DOHH2 (cell line): ENCODE measurements around the gene ZFYVE19.

ENCODE experiments used
- H3F3A ChIP-seq: fragments of 200-600 bp; sonication (generic), shearing (Covaris generic); 2 replicates; pipeline ENCODE4 v1.6.0; 2016; ENCODE audit warnings: antibody characterized with exemption, mild to moderate bottlenecking; ENCODE audit not compliant: control insufficient read depth, insufficient read depth
- H3K27ac ChIP-seq: fragments of 200-600 bp; sonication (generic); 2 replicates; pipeline ENCODE4 v1.5.1; 2014; ENCODE audit warnings: low read depth, mild to moderate bottlenecking, low read length, moderate library complexity
- H3K27me3 ChIP-seq: fragments of 200-600 bp; sonication (generic); 2 replicates; pipeline ENCODE4 v1.6.1; 2014; ENCODE audit warnings: mild to moderate bottlenecking, low read length, mixed read lengths; ENCODE audit not compliant: control insufficient read depth
- H3K36me3 ChIP-seq: fragments of 200-600 bp; sonication (generic); 2 replicates; pipeline ENCODE4 v1.6.1; 2014; ENCODE audit warnings: mild to moderate bottlenecking, low read length, moderate library complexity, mixed read lengths; ENCODE audit not compliant: control insufficient read depth
- H3K4me1 ChIP-seq: fragments of 200-600 bp; sonication (generic); 2 replicates; pipeline ENCODE4 v1.6.1; 2014; ENCODE audit warnings: mild to moderate bottlenecking, low read length, mixed read lengths; ENCODE audit not compliant: control insufficient read depth
- H3K4me2 ChIP-seq: fragments of 200-600 bp; sonication (generic); 2 replicates; pipeline ENCODE4 v1.6.0; 2014; ENCODE audit warnings: mild to moderate bottlenecking, low read length, moderate library complexity
- H3K4me3 ChIP-seq: fragments of 200-600 bp; sonication (generic); 2 replicates; pipeline ENCODE4 v1.5.1; 2014; ENCODE audit warnings: mild to moderate bottlenecking, low read length, mixed read lengths
- H3K79me2 ChIP-seq: fragments of 200-600 bp; sonication (generic); 2 replicates; pipeline ENCODE4 v1.6.1; 2014; ENCODE audit warnings: mild to moderate bottlenecking, low read length, mixed read lengths; ENCODE audit not compliant: control insufficient read depth
- H3K9me2 ChIP-seq: fragments of 200-600 bp; sonication (generic); replicated peaks from 2 replicates; pipeline ENCODE4 v1.6.1; 2014; ENCODE audit warnings: mild to moderate bottlenecking, low read length, mixed read lengths; ENCODE audit not compliant: control insufficient read depth
- H3K9me3 ChIP-seq: fragments of 200-600 bp; sonication (generic); 2 replicates; pipeline ENCODE4 v1.6.1; 2014; ENCODE audit warnings: antibody characterized with exemption, low read length, mixed read lengths; ENCODE audit not compliant: control insufficient read depth, insufficient read depth
- H4K20me1 ChIP-seq: fragments of 200-600 bp; sonication (generic); 2 replicates; pipeline ENCODE4 v1.6.0; 2014; ENCODE audit warnings: low read depth, mild to moderate bottlenecking, antibody characterized with exemption, low read length, moderate library complexity; ENCODE audit not compliant: control insufficient read depth, insufficient read depth
- EZH2phosphoT487 ChIP-seq: fragments of 200-600 bp; sonication (generic); IDR thresholded peaks from 2 replicates; pipeline ENCODE4 v1.6.1; 2017; ENCODE audit warnings: borderline replicate concordance, mild to moderate bottlenecking, antibody characterized with exemption, low read length, moderate library complexity, mixed read lengths
- TF ChIP-seq, protein P1 (sequence below): fragments of 200-600 bp; sonication (generic); IDR thresholded peaks from one replicate; pipeline ENCODE4 v1.5.1; 2014; ENCODE audit warnings: antibody characterized with exemption, mild to moderate bottlenecking, low read depth, low read length; ENCODE audit not compliant: poor library complexity, severe bottlenecking

Gene ZFYVE19

DNA sequence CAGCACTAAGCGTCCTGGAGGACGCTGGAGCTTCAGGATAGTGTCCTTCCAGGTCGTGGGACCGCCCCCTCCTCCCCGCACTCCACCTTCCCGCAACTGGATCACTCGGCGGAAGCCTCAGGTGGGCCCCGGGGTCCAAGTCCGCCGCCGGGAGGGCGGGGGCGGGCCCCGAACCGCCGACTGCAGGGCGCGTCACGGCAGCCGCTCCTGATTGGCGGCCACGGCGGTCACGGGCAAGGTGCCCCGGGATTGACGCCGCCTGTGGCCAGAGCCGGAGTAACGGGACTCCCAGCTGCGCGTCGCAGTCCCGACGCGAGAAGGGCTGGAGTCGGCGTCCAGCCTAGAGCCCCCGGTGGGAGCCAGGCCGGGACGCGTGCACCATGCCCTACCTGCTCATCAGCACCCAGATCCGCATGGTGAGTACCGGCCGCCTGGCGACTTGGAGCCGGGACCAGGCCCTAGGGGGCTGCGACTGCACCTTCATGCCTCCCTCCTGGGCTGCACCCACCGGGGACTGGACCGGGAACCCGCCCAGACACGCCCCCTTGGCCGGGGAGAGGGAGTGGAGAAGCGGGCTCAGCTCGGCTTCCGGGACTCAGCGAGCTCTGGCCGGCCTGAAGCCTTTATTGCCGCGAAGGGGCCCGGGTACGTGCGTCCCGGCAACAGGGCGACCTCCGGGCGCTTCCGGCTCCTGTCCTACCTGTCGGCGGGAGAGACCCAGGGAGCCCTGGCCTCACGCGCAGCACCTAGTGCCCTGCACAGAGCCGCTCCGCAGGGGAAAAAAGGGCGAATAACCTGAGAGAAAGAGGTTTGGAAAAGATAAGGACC lies 42.9 kb upstream of the ZFYVE19 start, which contains the start of gene GCHFR:
Gene GCHFR, plus strand, starts transcription at position 268 of the 828 bp plus-strand sequence. Its CDS starts 113 bp downstream, at position 381.
- H3F3A ChIP-seq, result peaks cover 38% of the 10 kb centered on the region
- no peaks in the 10 kb centered on the region for H4K20me1 ChIP-seq
- H3K9me2 ChIP-seq, result no peaks in the 10 kb centered on the region
- peaks cover 85% of the 10 kb centered on the region for H3K4me1 ChIP-seq
- peaks cover 40% of the 10 kb centered on the region for H3K79me2 ChIP-seq
- H3K27ac ChIP-seq, result peak within 1 kb of the TSS; percentile 90
- no peaks in the 10 kb centered on the region for H3K9me3 ChIP-seq
- H3K36me3 ChIP-seq, result peaks cover 44% of the 10 kb centered on the region
- H3K4me2 ChIP-seq, result peak within 1 kb of the TSS; percentile 90
- no peak for TF ChIP-seq EZH2phosphoT487
- TF ChIP-seq, protein P1, sequence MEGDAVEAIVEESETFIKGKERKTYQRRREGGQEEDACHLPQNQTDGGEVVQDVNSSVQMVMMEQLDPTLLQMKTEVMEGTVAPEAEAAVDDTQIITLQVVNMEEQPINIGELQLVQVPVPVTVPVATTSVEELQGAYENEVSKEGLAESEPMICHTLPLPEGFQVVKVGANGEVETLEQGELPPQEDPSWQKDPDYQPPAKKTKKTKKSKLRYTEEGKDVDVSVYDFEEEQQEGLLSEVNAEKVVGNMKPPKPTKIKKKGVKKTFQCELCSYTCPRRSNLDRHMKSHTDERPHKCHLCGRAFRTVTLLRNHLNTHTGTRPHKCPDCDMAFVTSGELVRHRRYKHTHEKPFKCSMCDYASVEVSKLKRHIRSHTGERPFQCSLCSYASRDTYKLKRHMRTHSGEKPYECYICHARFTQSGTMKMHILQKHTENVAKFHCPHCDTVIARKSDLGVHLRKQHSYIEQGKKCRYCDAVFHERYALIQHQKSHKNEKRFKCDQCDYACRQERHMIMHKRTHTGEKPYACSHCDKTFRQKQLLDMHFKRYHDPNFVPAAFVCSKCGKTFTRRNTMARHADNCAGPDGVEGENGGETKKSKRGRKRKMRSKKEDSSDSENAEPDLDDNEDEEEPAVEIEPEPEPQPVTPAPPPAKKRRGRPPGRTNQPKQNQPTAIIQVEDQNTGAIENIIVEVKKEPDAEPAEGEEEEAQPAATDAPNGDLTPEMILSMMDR, result peak; percentile 43
- H3K4me3 ChIP-seq, result peak within 1 kb of the TSS; percentile 78
- no peaks in the 10 kb centered on the region for H3K27me3 ChIP-seq

DNA sequence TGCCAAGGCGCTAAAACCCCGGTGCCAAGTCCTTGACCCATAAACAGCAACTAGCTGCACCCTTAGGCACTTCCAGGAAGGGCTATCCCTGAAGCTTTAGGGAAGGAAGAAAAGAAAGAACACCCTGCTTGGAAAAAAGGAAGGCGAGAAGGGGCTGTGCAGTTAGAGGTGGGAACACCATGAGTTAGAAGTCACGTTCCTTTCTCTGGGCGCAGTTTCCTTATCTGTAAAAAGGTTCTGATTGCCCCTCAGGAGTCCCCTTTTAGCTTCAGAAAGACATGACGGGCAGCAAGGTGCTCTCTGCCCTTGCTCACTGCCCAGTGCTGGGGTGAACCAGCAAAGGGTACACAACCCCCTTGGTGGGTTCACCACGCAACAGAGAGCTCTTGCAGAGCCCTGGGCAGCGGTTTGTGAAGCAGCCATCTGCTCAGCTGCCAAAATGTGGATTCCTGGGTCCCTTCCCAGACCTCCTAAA lies 42.2 kb upstream of the ZFYVE19 start:
- H3K9me3 ChIP-seq, result no peaks in the 10 kb centered on the region
- peaks cover 41% of the 10 kb centered on the region for H3F3A ChIP-seq
- H3K27me3 ChIP-seq, result no peaks in the 10 kb centered on the region
- TF ChIP-seq, protein P1, result no peak
- H3K36me3 ChIP-seq, result peaks cover 46% of the 10 kb centered on the region
- peaks cover 40% of the 10 kb centered on the region for H3K79me2 ChIP-seq
- peak overlapping the region; percentile 78 for H3K4me3 ChIP-seq
- H3K4me1 ChIP-seq, result peaks cover 91% of the 10 kb centered on the region
- H3K27ac ChIP-seq, result peak overlapping the region; percentile 90
- H3K9me2 ChIP-seq, result no peaks in the 10 kb centered on the region
- peak overlapping the region; percentile 90 for H3K4me2 ChIP-seq
- H4K20me1 ChIP-seq, result no peaks in the 10 kb centered on the region

DNA sequence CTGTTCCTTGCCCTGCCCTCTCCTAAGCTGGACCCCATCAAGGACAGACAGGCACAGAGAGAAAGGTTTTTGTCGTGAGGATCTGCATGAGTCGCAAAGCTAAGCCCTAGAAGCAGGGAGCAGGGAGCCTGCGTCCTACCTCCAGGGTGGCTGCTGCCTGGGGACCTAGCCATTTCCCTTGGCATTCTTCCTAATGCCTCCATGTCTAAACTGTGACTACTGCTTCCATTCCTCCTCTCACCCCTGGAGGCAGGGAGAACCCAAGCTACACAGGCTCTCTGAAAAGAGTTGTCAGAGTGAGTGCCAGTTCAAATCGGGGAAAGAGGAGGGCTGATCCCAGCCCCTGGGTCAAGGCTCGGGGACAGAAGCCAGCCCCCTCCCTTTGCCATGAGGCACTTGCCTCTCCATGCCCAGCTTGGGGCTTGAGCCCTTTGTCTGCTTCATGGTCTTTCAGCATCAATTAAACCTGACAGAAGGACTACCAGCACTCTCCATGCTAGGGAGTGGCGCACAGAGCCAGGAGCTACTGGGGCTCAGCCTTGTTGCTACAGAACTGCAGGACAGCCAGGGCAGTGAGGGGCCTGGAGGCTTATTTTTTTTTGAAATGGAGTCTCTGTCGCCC lies 40.6 kb upstream of the ZFYVE19 start:
- Histone ChIP-seq H3K4me1 (peaks cover 92% of the 10 kb centered on the region), H3K27me3 (no peaks in the 10 kb centered on the region), H4K20me1 (no peaks in the 10 kb centered on the region), H3F3A (peaks cover 38% of the 10 kb centered on the region), H3K79me2 (peaks cover 40% of the 10 kb centered on the region), H3K9me2 (no peaks in the 10 kb centered on the region), H3K4me2 (peak overlapping the region; percentile 90), H3K4me3 (peak overlapping the region; percentile 78), H3K27ac (peak overlapping the region; percentile 90), H3K36me3 (peaks cover 53% of the 10 kb centered on the region), H3K9me3 (no peaks in the 10 kb centered on the region)
- no peak for TF ChIP-seq EZH2phosphoT487
- TF ChIP-seq, protein P1, result no peak
